HS-27A (cell line): ENCODE measurements around the gene MYO1G.
"Not testable (repeated sequence)": the region's sequence is repeated elsewhere in the genome, so short reads cannot be mapped to it uniquely, and the experiment has no call there.

Experiments
- DNase-seq: peaks from one replicate; pipeline ENCODE4 v3.0.0-alpha.2; 2012; ENCODE audit warnings: low read depth, missing footprints

Gene MYO1G

GRCh38 chr7:44999245-45000092, 20.7 kb upstream of the MYO1G start:
- DNase-seq = peak; percentile 90

DNA sequence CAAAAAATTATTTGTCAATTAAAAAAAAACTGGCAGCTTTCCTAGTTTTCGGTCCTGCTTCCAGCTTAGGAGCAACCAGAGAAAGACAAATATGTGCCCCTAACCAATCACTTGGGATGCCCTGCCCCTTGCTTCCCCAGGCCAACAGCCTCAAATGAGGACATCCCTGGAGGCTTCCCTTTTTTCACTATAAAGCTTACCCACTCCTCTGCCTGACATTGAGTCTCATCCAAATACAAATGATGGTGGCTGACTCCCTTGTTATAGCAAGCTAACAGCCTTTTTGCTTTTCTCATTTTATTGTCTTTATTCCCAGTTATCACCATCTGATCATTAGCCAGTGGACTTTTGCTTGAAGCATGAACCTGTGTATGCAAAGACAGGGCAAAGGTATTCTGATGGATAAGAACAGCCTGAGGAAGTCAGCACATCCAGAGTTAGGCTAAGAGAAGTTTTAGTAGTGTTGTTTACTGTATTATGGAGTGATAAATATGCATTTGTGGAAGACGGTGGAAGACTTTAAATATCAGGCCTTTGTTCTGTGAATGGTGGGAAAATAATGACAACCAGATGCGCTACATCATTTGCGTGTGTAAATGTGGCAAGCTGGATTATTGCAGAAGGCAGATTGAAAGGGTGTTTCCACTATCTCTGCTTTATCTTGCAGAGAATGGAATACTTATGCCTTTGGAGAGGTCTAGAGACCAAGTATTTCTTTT, 19.5 kb upstream of the MYO1G start:
- DNase-seq = no peak

DNA sequence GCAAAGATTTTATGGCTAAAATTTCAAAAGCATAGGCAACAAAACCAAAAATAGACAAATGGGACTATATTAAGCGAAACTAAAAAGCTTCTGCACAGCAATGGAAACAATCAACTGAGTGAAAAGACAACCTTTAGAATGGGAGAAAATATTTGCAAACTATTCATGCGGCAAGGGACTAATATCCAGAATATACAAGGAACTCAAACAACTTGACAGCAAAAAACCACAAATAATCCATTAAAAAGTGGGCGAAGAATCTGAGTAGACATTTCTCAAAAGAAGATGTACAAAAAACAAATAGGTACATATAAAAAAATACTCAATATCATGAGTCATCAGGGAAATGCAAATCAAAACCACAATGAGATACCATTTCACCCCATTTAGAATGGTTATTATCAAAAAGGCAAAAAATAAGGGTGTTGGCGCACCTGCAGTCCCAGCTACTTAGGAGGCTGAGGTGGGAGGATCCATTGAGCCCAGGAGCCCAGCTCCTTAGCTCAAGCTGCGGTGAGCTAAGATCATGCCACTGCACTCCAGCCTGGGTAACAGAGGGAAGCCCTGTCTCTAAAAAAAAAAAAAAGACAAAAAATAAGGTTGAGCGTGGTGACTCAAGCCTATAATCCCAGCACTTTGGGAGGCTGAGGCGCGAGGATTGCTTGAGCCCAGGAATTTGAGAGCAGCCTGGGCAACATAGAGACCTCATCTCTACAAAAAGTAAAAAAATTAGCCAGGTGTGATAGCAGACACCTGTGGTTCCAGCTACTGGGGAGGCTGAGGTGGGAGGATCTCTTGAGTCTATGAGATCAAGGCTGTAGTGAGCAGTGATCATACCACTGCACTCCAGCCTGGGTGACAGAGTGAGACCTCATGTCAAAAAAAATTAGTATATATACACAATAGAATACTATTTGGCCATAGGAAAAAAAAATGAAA, 17.0 kb upstream of the MYO1G start:
- no peak for DNase-seq

DNA sequence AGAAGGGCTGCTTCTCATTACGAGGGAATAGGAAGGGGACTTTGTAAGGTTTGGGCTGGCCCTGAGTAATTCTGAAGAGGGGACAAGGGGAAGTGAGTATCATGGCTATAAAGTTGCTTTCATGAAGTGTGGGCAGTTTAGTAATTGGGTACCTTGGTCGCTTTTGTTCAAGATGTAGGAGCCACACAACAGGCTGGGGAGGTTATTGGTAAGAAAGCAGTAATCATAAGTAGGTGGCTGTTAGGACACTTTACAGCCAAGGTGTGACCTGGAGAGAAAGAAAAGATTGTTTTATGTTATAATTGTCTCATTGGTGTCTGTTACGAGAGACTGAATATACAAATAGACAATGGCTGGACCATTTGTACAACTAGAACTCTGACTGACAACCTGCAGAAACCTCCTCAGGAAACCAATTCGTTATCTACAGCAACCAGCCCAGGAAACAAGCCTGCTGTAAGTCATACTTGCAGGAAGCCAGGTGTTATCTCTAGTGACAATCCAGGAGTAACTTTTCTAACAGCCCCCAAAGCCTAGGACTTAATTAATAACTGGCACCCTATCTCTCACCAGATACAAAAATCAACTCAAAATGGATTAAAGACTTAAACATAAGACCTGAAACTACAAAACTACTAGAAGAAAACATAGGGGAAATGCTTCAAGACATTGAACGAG, 16.2 kb upstream of the MYO1G start:
- DNase-seq = no peak

GRCh38 chr7:44992004-44992795, 13.4 kb upstream of the MYO1G start:
- not testable (repeated sequence) for DNase-seq

GRCh38 chr7:44990109-44991023, 11.6 kb upstream of the MYO1G start:
- no peak for DNase-seq

GRCh38 chr7:44989132-44989531, 10.3 kb upstream of the MYO1G start:
- DNase-seq = no peak

- DNase-seq = no peak
Measured at GRCh38 chr7:44988701-44989100, 9.9 kb upstream of the MYO1G start.

DNA sequence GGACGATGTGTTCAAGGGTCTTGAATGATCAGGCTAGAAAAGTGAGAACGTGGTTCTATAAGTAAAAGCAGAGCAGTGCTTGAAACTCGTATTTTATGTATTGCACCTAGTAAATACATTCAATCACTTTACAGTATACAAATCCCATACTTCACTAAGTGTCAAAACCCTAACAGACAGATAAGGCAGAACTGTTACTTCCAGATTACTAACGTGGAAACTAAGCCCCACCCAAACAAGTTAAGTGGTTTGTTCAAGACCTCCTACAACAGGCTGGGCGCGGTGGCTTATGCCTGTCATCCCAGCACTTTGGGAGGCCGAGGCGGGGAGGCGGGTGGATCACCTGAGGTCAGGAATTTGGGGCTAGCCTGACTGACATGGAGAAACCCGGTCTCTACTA, 9.2 kb upstream of the MYO1G start:
- DNase-seq = no peak

- DNase-seq = no peak
Measured at GRCh38 chr7:44987457-44987856, 8.6 kb upstream of the MYO1G start.

DNA sequence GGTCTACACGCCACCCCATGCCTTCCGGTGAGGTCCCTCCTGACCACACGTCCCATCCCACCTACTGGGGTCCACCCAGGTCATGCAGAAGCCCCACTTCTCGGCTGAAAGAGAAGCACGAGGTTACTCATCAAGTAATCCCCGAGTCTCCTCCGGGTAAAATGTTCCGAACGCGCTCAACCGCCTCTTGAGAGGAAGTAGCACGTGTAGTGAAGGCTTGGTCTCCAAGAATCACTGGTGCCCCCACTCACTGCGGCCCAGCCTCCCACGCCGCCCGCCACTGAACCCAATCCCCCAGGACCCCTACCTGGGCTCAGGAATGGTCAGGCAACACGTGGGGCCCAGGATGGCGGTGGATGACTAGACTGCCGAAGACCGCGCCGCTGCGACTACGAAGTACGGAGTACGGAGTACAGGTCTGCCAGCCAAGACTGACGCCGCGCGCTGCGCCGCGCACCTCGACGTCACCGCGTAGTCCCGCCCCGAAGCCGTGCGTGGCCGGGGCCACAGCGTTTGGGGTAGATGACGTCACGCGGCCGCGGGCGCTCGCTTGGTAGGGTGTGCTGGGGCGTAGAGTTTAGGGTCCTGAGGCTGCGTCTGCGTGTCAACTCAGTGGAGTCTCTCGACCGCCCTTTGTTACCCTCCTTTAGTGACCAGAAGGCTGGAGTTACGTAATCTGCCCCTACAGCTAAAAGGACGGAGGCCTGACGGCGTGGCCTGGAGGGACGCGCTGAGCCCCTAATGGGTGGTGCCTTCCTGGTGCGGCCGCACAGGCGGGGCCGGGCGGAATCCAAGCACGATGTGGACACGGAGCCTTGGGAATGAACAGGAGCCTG, 7.6 kb upstream of the MYO1G start:
- DNase-seq = peak; percentile 76

GRCh38 chr7:44985900-44986217, 7.0 kb upstream of the MYO1G start:
- DNase-seq = no peak

DNA sequence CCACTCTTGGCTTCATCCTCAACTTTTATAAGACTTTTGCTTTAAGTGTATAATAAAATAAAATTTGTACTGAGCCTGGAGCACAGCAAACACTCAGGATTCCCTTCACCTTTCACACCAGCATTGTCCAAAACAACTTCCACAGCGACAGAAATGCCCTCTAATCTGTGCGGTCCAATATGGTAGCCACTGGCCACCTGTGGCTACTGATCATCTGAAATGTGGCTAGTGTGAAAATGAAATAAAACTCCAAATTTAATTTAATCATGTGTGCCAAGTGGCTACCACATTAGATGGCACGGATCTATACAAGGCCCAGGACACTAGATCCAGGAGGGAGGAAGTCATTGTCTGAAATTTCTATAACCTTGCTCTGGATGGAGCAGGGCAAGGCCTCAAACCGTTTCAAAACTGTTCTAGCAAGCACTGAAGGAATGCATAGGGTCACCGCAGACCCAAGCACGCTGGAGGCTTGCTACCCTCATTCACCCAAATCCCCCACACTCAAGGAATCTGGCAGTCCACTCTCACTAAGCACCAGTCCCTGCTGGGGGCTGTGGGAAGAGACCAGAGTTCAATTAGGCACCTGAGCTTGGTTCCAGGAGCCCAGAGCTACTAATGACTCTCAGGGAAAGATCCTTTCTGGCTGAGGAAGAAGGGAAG, 6.3 kb upstream of the MYO1G start:
- no peak for DNase-seq

GRCh38 chr7:44984478-44984758, 5.6 kb upstream of the MYO1G start:
- DNase-seq = no peak

GRCh38 chr7:44983742-44984477, 5.1 kb upstream of the MYO1G start:
- no peak for DNase-seq

DNA sequence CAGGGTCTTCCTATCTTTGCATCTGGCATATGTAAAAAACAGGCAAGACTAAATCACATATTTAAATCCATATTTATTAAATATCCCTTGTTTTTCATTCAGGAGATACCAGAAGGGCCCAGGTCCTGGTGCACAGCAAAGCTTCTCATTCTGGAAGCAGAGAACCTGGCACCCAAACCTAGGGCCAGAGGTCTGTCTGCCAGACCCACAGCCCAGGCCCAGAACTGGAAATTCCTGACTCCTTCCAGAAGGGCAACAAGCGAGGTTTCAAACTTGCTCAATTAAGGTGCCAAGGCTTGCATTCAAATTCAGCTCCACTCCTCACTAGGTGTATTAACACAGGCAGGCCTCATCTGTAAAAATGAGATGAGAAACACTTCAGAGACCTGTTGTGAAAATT, 4.2 kb upstream of the MYO1G start:
- no peak for DNase-seq

- no peak for DNase-seq
Measured at GRCh38 chr7:44982535-44982923, 3.7 kb upstream of the MYO1G start.

GRCh38 chr7:44981035-44981706, 2.4 kb upstream of the MYO1G start:
- no peak for DNase-seq
